ENCODE data around the gene MTA1. TPM values are rescaled to one million over a fixed set of nuclear protein-coding genes. Genes with fewer than 3 reads are reported as not detected.

MTA1 gene
- total and polyA plus RNA-seq, 10 of the 15 experiments (the other 5 are each of a cell fraction or from before 2014, with no cell fraction given), result 0.14 to 162 (median 30.6) TPM

- TF ChIP-seq CUX1 (IDR thresholded peaks at IDR 0.05; ENCODE audit: insufficient replicate concordance, low read depth, low read length) (no peak), RAD21 (IDR thresholded peaks at IDR 0.05; ENCODE audit: insufficient read depth, low read depth, low read length) (no peak), NRF1 (conservative IDR thresholded peaks at IDR 0.05; ENCODE audit: low read depth, low read length) (no peak), CHD4 (IDR thresholded peaks at IDR 0.05) (no peak), RBBP5 (conservative IDR thresholded peaks at IDR 0.05) (no peak), PAX8 (IDR thresholded peaks at IDR 0.05) (no peak), EGR1 (IDR thresholded peaks at IDR 0.05; ENCODE audit: borderline replicate concordance in 1 of 2, low read depth in 2 of 2, low read length in 2 of 2) (peak in 1 of 2 experiments; percentile 50; a peak in 1 of 3 replicates), ZNF592 (IDR thresholded peaks at IDR 0.05) (no peak), BMI1 (IDR thresholded peaks at IDR 0.05; ENCODE audit: borderline replicate concordance) (no peak), CREM (IDR thresholded peaks at IDR 0.05; ENCODE audit: low read depth) (no peak), NKRF (conservative IDR thresholded peaks at IDR 0.05) (no peak), ZNF622 (IDR thresholded peaks at IDR 0.05) (no peak), FOXM1 (IDR thresholded peaks at IDR 0.05; ENCODE audit: low read depth, low read length) (no peak), IRF3 (IDR thresholded peaks at IDR 0.05) (no peak), FOS (IDR thresholded peaks at IDR 0.05; ENCODE audit: borderline replicate concordance, extremely low read depth, insufficient read length) (no peak), MTA3 (IDR thresholded peaks at IDR 0.05; ENCODE audit: borderline replicate concordance, low read length) (no peak), FOXK2 (IDR thresholded peaks at IDR 0.05) (no peak)
Observed at GRCh38 chr14:105419195-105420091, at the start of gene MTA1 (continued).
